Measurements from ENCODE around the gene LZTS3. TPM values are rescaled to one million over a fixed set of nuclear protein-coding genes. Genes with fewer than 3 reads are reported as not detected.

The LZTS3 gene
- polyA plus RNA-seq, 12 donors, result 2.5 to 7.2 (median 3.0) TPM; not detected in 1

DNA sequence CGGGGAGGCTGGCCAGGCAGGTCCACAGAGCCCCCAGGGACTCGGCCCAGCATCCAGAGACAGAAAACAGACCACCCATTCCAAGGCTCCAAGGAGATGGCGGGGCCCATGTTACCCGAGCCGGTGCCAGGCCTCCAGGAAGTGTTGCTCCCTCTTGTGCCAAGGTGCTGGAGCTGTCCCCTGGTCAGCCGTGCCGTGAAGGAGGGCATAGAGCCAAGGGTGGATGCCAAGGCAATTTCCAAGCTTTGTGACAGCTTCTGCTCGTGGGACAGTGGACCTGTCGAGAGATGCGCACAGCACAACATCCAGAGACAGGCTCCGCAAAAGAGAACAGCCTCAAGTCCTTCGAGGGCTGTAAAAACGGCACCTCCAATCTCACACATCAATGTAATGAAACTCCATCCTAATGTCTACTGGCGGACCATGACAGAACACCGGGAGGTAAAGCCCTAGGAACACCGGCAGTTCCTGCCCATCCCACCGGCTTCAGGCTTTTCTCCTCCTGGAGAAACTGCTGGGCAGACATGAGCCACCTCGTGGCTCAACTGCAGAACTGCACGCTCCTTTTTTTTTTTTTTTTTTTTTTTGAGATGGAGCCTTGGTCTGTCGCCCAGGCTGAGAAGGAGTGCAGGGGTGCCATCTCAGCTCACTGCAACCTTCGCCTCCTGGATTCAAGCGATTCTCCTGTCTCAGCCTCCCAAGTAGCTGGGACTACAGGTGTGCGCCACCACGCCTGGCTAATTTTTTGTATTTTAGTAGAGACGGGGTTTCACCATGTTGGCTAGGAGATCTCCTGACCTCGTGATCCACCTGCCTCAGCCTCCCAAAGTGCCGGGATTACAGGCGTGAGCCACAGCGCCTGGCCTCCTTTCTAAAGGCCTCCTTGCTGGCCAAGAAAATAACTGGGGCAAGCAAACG lies 57.9 kb downstream of the LZTS3 start:
- DNase-seq, result peak; percentile 52

Other genes starting within 250 kb of the LZTS3 start
- 1 to 10 TPM in 1 of 12 donors, under 1 TPM in 4, not detected in 7; 0.20 to 1.1 (median 0.35) TPM for gene GNRH2, start 129.9 kb downstream of the LZTS3 start, polyA plus RNA-seq (ENCODE audit: insufficient read length in 12 of 12)
- gene MRPS26, start 127.5 kb downstream of the LZTS3 start, polyA plus RNA-seq (ENCODE audit: insufficient read length in 12 of 12), result 10 to 100 TPM in 11 of 12 donors, not detected in 1; 23.0 to 38.0 (median 28.4) TPM
- gene OXT, start 101.9 kb downstream of the LZTS3 start, polyA plus RNA-seq (ENCODE audit: insufficient read length in 12 of 12), result 1 to 10 TPM in 1 of 12 donors, under 1 TPM in 7, not detected in 4; 0.25 to 1.0 (median 0.44) TPM
- under 1 TPM in 1 of 12 donors, not detected in 11; 0.24 TPM for gene AVP, start 88.8 kb downstream of the LZTS3 start, polyA plus RNA-seq (ENCODE audit: insufficient read length in 12 of 12)
- 10 to 100 TPM in 8 of 12 donors, 1 to 10 TPM in 3, not detected in 1; 7.2 to 12.8 (median 11.3) TPM for gene FASTKD5, start 13.7 kb downstream of the LZTS3 start, polyA plus RNA-seq (ENCODE audit: insufficient read length in 12 of 12)
- gene UBOX5, start 13.7 kb downstream of the LZTS3 start, polyA plus RNA-seq (ENCODE audit: insufficient read length in 12 of 12), result 10 to 100 TPM in 1 of 12 donors, 1 to 10 TPM in 10, not detected in 1; 6.2 to 12.3 (median 7.3) TPM
- 10 to 100 TPM in 11 of 12 donors, not detected in 1; 20.3 to 39.3 (median 26.8) TPM for gene DDRGK1, start 31.1 kb upstream of the LZTS3 start, polyA plus RNA-seq (ENCODE audit: insufficient read length in 12 of 12)
- gene ITPA, start 35.9 kb upstream of the LZTS3 start, polyA plus RNA-seq (ENCODE audit: insufficient read length in 12 of 12), result 10 to 100 TPM in 11 of 12 donors, not detected in 1; 29.2 to 45.7 (median 37.5) TPM
- gene SLC4A11, start 65.6 kb upstream of the LZTS3 start, polyA plus RNA-seq (ENCODE audit: insufficient read length in 12 of 12), result 1 to 10 TPM in 5 of 12 donors, under 1 TPM in 5, not detected in 2; 0.53 to 1.9 (median 0.95) TPM
- 10 to 100 TPM in 11 of 12 donors, not detected in 1; 12.6 to 20.6 (median 15.4) TPM for gene DNAAF9, start 234.1 kb upstream of the LZTS3 start, polyA plus RNA-seq (ENCODE audit: insufficient read length in 12 of 12)